ENCODE results near the gene DMD. TPM values are rescaled to one million over a fixed set of nuclear protein-coding genes. Genes with fewer than 3 reads are reported as not detected.

Gene DMD
- total RNA-seq, 1 donor from 2014 or later = 1.7 TPM

DNA sequence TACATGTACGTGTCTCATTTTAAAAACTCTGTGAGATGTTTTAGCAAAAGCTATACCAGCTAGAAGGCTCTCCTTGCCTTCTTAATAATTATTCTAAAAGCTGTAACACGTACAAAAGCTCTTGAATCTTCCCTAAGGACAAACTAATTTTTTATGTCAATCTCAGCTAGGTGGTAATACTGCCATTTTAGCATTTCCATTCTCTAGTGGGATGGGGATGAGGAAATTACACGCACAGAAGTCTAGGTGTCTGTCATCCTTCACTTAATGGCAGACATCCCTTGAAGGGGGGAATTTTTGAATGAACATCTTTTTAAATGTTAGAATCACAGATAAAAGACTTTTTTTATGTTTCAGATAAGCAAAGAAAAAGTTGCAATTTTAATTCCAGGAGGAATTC lies 569.1 kb downstream of the DMD start:
- Mint-ChIP-seq H3K9me3 (ENCODE audit: unreplicated experiment) (no peaks in the 10 kb centered on the region), H3K27ac (ENCODE audit: unreplicated experiment) (no peak overlapping the region), H3K4me1 (ENCODE audit: low read depth, unreplicated experiment) (no peaks in the 10 kb centered on the region), H3K4me3 (ENCODE audit: unreplicated experiment) (no peak overlapping the region), H3K27me3 (ENCODE audit: unreplicated experiment) (no peaks in the 10 kb centered on the region), H3K36me3 (ENCODE audit: unreplicated experiment) (no peaks in the 10 kb centered on the region)
- no peak for DNase-seq
- TF ChIP-seq, protein P1, sequence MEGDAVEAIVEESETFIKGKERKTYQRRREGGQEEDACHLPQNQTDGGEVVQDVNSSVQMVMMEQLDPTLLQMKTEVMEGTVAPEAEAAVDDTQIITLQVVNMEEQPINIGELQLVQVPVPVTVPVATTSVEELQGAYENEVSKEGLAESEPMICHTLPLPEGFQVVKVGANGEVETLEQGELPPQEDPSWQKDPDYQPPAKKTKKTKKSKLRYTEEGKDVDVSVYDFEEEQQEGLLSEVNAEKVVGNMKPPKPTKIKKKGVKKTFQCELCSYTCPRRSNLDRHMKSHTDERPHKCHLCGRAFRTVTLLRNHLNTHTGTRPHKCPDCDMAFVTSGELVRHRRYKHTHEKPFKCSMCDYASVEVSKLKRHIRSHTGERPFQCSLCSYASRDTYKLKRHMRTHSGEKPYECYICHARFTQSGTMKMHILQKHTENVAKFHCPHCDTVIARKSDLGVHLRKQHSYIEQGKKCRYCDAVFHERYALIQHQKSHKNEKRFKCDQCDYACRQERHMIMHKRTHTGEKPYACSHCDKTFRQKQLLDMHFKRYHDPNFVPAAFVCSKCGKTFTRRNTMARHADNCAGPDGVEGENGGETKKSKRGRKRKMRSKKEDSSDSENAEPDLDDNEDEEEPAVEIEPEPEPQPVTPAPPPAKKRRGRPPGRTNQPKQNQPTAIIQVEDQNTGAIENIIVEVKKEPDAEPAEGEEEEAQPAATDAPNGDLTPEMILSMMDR (IDR thresholded peaks at IDR 0.05; ENCODE audit: partially characterized antibody, unreplicated experiment) = no peak

DNA sequence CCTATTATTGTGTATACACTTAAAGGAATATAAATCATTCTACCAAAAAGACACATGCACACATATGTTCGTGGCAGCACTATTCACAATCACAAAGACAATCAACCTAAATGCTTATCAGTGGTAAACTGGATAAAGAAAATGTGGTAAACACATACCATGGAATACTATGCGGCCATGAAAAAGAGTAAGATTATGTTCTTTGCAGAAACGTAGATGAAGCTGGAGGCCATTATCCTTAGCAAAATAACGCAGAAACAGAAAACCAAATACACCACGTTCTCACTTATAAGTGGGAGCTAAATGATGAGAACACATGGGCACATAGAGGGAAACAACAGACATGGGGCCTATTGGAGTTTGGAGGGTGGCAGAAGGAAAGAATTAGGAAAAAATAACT lies 593.2 kb downstream of the DMD start:
- H3K27me3 Mint-ChIP-seq (ENCODE audit: unreplicated experiment) = peaks cover 2% of the 10 kb centered on the region
- no peaks in the 10 kb centered on the region for H3K9me3 Mint-ChIP-seq (ENCODE audit: unreplicated experiment)
- H3K36me3 Mint-ChIP-seq (ENCODE audit: unreplicated experiment) = no peaks in the 10 kb centered on the region
- no peaks in the 10 kb centered on the region for H3K4me1 Mint-ChIP-seq (ENCODE audit: low read depth, unreplicated experiment)
- H3K27ac Mint-ChIP-seq (ENCODE audit: unreplicated experiment) = no peak overlapping the region
- DNase-seq = no peak
- TF ChIP-seq, protein P1 (IDR thresholded peaks at IDR 0.05; ENCODE audit: partially characterized antibody, unreplicated experiment) = no peak
- H3K4me3 Mint-ChIP-seq (ENCODE audit: unreplicated experiment) = no peak overlapping the region

DNA sequence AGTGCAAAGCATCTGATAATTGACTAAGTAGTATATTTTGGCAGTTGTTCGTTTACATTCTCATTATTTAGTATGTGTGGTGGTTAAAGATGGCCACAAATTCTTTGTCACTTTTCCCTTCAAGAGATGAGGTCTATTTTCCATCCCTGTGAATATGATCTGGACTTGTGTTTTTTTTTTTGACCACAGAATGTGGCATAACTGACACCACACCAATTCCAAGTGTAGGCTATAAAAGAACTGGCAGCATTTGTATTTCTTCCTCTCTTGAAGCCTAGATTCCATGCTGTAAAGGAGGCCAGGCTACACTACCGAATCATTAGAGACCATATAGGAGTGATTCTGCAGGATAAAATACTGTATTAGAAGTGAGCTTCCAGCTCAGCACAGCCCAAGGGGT lies 596.6 kb downstream of the DMD start:
- H3K9me3 Mint-ChIP-seq (ENCODE audit: unreplicated experiment) = no peaks in the 10 kb centered on the region

DNA sequence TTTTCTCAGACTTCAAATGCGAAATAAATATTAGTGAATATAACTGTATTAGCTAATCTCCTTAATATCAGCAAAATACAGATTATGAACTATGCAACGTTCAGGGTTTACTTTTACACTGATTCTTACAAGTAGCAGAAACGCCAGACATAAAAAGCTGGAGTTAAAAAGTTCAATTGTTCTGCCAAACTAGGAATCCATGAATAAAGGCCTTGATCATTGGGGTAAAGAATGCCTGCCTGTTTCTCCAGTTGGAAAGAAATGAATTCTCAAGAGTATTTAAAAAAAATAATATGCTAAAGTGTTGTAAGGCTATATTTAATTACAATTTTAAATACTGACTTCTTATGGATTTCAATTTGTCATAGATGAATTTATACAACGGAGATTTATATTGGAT lies 612.2 kb downstream of the DMD start:
- TF ChIP-seq, protein P1 (IDR thresholded peaks at IDR 0.05; ENCODE audit: partially characterized antibody, unreplicated experiment) = no peak
- no peak for DNase-seq
- H3K4me3 Mint-ChIP-seq (ENCODE audit: unreplicated experiment) = no peak overlapping the region
- no peaks in the 10 kb centered on the region for H3K27me3 Mint-ChIP-seq (ENCODE audit: unreplicated experiment)
- no peaks in the 10 kb centered on the region for H3K36me3 Mint-ChIP-seq (ENCODE audit: unreplicated experiment)
- no peaks in the 10 kb centered on the region for H3K9me3 Mint-ChIP-seq (ENCODE audit: unreplicated experiment)
- no peak overlapping the region for H3K27ac Mint-ChIP-seq (ENCODE audit: unreplicated experiment)
- no peaks in the 10 kb centered on the region for H3K4me1 Mint-ChIP-seq (ENCODE audit: low read depth, unreplicated experiment)

More for the DNA sequence above, 596.6 kb downstream of the DMD start:
- Mint-ChIP-seq H3K36me3 (ENCODE audit: unreplicated experiment) (no peaks in the 10 kb centered on the region), H3K4me3 (ENCODE audit: unreplicated experiment) (no peak overlapping the region), H3K27ac (ENCODE audit: unreplicated experiment) (no peak overlapping the region), H3K27me3 (ENCODE audit: unreplicated experiment) (no peaks in the 10 kb centered on the region), H3K4me1 (ENCODE audit: low read depth, unreplicated experiment) (no peaks in the 10 kb centered on the region)
- TF ChIP-seq, protein P1 (IDR thresholded peaks at IDR 0.05; ENCODE audit: partially characterized antibody, unreplicated experiment) = no peak
- no peak for DNase-seq

DNA sequence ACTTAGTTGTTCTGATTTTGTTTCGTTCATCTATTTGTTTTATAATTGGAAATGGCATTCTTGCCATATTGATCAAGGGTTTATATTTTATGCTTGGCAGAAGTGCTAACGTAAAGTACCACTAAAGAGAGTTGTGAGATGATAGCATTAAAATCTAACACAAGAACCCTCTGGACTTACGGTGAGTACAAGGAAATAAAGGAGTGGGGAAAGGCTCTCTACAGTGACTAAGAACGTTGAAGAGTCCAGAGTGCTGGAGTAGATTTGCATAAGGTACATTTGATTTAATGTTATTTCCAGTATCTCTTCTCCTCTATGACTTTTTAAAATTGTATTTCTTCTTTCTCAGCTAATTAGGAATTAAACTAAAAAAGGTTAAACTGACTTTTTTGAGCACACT lies 612.6 kb downstream of the DMD start:
- Mint-ChIP-seq H3K4me1 (ENCODE audit: low read depth, unreplicated experiment) (no peaks in the 10 kb centered on the region), H3K9me3 (ENCODE audit: unreplicated experiment) (no peaks in the 10 kb centered on the region), H3K4me3 (ENCODE audit: unreplicated experiment) (no peak overlapping the region), H3K27ac (ENCODE audit: unreplicated experiment) (no peak overlapping the region), H3K36me3 (ENCODE audit: unreplicated experiment) (no peaks in the 10 kb centered on the region), H3K27me3 (ENCODE audit: unreplicated experiment) (no peaks in the 10 kb centered on the region)
- TF ChIP-seq, protein P1 (IDR thresholded peaks at IDR 0.05; ENCODE audit: partially characterized antibody, unreplicated experiment) = no peak
- no peak for DNase-seq
